HAP-1 (cell line): ENCODE measurements around the gene CTSS.

Experiments used
- DNase-seq, 2 experiments: peaks; one replicate each; pipeline ENCODE4 v3.0.0-alpha.2; 2016 to 2020; ENCODE audit warnings: low spot score in 2 of 2
- H3K27me3 ChIP-seq: fragments of 250-450 bp; sonication (Bioruptor Pico); 2 replicates; pipeline ENCODE4 v1.5.1; 2020; ENCODE audit warnings: low read depth, mild to moderate bottlenecking, moderate library complexity
- H3K36me3 ChIP-seq: fragments of 250-450 bp; sonication (Bioruptor Pico); replicated peaks from 2 replicates; pipeline ENCODE4 v1.5.1; 2020; ENCODE audit warnings: mild to moderate bottlenecking
- H3K4me1 ChIP-seq: fragments of 250-450 bp; sonication (Bioruptor Pico); 2 replicates; pipeline ENCODE4 v1.5.1; 2020; ENCODE audit warnings: mild to moderate bottlenecking
- H3K4me3 ChIP-seq: fragments of 250-450 bp; sonication (Bioruptor Pico); 2 replicates; pipeline ENCODE4 v1.5.1; 2020; ENCODE audit warnings: mild to moderate bottlenecking, moderate library complexity
- H3K9me3 ChIP-seq: fragments of 250-450 bp; sonication (Bioruptor Pico); 2 replicates; pipeline ENCODE4 v1.5.1; 2020; ENCODE audit warnings: mild to moderate bottlenecking, moderate library complexity
- in situ Hi-C: fragments of 300-500 bp; cut with MboI; formaldehyde crosslinking; loops from 3 replicates; pipeline ENCODE4 v1.14.3; 2020; ENCODE audit warnings: low sequenced_read_pairs, inconsistent platforms, mixed read lengths

The CTSS gene

DNA sequence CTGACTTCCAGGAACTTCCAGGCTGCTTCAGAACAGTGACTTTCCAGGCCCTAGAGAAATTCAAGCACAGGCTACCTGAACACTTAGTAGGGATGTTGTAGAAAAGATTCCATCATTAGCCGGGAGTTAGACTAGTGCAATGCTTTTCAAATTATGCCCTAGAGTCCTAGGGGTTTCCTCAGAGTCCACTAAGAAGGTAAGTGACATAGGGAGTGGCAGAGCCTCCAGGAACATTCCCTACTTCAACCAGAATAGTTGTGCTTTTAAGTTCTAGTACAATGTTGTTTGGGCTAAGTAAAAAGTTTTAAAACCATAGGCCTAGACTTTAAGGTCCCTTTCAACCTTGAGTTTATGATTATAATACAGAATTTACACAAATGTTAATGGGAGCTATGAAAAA, 59.5 kb downstream of the CTSS start:
- in situ Hi-C loops, result no loop called here
- no peaks in the 10 kb centered on the region for H3K9me3 ChIP-seq
- H3K4me3 ChIP-seq, result no peak overlapping the region
- no peaks in the 10 kb centered on the region for H3K36me3 ChIP-seq
- no peaks in the 10 kb centered on the region; the same call in 1 of the 2 replicates for H3K4me1 ChIP-seq
- no peaks in the 10 kb centered on the region for H3K27me3 ChIP-seq
- DNase-seq, result no peak

DNA sequence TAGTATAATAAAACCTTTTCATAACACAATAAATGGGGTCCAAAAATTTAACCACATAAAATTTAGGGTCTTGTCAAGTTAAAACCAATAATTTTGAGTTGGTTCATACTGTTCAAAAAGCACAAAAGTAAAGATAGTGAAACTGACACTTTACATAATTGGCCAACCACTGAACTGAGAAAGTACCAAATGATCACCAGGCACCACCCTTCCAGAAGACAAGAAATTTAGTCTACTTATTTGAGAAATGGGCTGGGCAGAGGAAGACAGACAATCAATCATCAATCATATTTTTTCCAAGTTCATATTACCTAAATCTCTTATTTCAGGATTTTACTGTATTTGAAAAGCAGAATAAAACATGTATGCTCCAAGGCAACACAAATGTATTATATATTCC, 62.2 kb downstream of the CTSS start:
- H3K9me3 ChIP-seq, result no peaks in the 10 kb centered on the region
- no peak overlapping the region for H3K4me3 ChIP-seq
- peaks cover 3% of the 10 kb centered on the region; the same call in 1 of the 2 replicates for H3K27me3 ChIP-seq
- in situ Hi-C loops, result no loop called here
- H3K36me3 ChIP-seq, result no peaks in the 10 kb centered on the region
- no peak for DNase-seq
- H3K4me1 ChIP-seq, result no peaks in the 10 kb centered on the region; the same call in 1 of the 2 replicates

DNA sequence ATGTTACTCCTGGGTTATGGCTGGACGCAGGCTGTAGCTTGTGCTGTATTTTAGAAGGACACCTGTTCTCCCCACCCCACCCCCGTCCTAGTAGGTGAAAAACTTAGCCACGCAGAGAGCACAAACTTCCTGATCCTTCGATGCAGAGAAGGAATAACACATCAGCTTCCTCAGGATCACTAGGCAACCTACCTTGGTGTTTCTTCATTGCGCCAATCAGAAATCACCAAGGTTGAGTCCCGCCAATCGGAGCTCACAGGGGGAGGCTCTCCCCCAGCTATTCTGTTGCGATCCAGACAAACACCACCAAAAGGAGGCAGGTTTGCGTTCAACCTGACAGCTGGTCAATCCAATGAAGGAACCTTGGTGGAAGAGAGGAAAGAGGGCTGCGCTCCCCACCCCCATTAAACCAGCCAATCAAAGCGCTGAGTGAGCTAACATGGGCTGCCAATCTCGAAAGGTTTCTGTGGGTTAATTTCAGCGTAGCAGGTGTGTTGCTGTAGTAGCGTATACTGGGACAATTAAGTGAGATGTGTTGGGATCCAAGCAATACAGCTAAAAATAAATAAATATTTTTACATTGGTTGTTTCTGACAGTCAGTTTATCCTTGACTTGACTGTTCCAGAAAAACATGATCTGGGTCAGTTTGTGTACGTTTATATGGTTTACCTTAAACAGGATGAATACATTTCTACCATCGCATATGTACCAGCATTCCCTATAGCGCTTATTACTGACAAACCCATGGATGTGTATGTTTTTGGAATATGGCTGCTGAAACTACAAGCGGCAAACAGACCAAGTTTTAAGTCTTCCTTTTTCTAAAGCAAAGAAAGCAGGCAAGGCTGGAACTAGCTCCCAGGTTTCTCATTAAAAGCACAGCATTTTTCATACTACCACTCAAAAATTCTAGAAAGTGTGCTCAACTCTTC, 68.3 kb downstream of the CTSS start, which contains the start of gene GOLPH3L:
Gene GOLPH3L (minus strand): TSS at position 160 of the 933 bp plus-strand sequence. CDS start 2,316 bp downstream, outside the sequence.
- peak within 1 kb of the TSS; percentile 52 for H3K4me3 ChIP-seq
- peaks cover 18% of the 10 kb centered on the region for H3K36me3 ChIP-seq
- in situ Hi-C loops, result no loop called here
- peaks cover 8% of the 10 kb centered on the region for H3K4me1 ChIP-seq
- peak; percentile 96 to 98 for DNase-seq
- no peaks in the 10 kb centered on the region for H3K9me3 ChIP-seq
- peaks cover 3% of the 10 kb centered on the region; the same call in 1 of the 2 replicates for H3K27me3 ChIP-seq

DNA sequence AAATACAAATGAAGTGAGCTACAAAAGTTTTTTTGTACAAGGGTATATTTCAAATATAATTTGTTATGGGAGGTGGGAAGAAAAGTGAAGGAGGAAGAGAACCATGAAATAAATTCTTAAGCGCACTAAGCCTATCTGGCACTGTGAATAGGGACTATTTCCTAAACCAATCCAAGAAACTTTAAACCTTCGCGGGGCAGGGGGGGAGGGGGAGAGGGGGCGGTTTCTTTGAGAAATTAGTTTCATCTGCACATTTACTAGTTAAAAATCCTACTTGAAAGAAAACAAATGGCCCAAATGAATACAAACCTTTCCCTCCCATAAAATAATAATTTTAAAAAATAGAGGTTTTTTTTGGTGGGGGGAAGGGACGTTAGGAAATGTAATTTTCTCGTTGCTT, 69.0 kb downstream of the CTSS start:
- peak in 1 of 2 experiments; percentile 28 for DNase-seq

DNA sequence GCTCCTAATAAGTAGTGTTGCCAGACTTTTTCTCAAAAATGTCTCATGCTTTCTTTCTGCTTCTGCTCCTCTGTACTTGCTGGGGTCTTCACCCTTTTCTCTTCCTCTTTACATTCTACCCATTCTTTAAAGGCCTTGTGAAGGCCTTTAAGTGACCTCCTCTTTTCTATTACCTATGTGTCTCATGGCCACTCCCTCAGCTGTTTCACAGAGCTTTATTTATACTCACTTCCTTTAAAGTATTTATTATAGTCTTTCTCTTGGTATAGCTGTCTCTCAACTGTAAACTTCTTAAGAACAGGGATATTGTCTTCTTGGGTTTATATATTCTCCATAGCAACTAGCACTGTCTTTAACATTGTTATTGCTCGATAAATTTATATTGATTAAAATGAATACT, 69.4 kb downstream of the CTSS start:
- DNase-seq, result no peak
- H3K36me3 ChIP-seq, result peaks cover 20% of the 10 kb centered on the region
- in situ Hi-C loops, result no loop called here

More for the DNA sequence above, 69.0 kb downstream of the CTSS start:
- Histone ChIP-seq H3K9me3 (no peaks in the 10 kb centered on the region), H3K4me3 (peak overlapping the region; percentile 52), H3K4me1 (peaks cover 8% of the 10 kb centered on the region), H3K27me3 (peaks cover 3% of the 10 kb centered on the region; the same call in 1 of the 2 replicates), H3K36me3 (peaks cover 20% of the 10 kb centered on the region)
- in situ Hi-C loops, result no loop called here

DNA sequence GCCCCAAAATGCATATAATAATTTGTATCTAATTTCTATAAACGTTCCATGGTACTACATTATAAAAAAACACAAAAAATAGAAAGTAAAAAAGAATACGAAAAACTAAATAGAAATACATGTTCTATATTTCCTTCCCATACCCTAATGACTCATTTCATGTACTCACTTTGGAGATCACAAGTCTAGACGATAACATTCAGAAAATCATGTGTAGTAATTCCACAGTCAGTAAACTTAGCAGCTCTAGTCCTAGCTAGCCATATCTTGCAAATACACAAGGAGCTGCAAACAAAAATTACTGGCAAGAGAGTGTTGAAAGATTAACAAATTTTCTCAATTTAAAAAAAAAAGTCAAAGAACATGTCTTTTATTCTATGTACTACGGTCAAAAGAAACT, 70.0 kb downstream of the CTSS start:
- peak overlapping the region; percentile 52 for H3K4me3 ChIP-seq
- DNase-seq, result no peak

More for the DNA sequence above, 69.4 kb downstream of the CTSS start:
- Histone ChIP-seq H3K4me3 (peak overlapping the region; percentile 52), H3K4me1 (peaks cover 8% of the 10 kb centered on the region), H3K9me3 (no peaks in the 10 kb centered on the region), H3K27me3 (peaks cover 3% of the 10 kb centered on the region; the same call in 1 of the 2 replicates)

DNA sequence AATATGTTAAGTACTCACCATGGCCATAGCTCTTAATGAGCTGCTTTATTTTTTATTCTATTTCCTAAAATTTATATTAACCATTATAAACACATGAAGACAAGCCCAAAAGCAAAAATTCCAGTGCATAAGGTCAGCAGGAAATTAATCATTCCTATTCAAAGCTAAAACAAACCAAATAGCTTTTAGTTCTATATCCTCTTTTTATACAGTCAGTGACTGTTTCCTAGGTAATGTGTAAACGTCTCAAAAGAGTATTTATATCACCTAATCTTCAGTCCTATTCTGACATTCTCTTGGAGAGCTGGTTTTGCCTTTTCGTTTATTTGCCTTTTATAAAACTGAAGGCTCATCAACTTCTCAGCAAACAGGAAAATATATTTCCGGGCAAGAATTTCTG, 72.9 kb downstream of the CTSS start:
- H3K27me3 ChIP-seq, result no peaks in the 10 kb centered on the region
- H3K4me3 ChIP-seq, result no peak overlapping the region
- DNase-seq, result no peak
- no peaks in the 10 kb centered on the region for H3K9me3 ChIP-seq
- peaks cover 8% of the 10 kb centered on the region for H3K4me1 ChIP-seq
- H3K36me3 ChIP-seq, result peaks cover 26% of the 10 kb centered on the region
- in situ Hi-C loops, result no loop called here

More for the DNA sequence above, 70.0 kb downstream of the CTSS start:
- Histone ChIP-seq H3K9me3 (no peaks in the 10 kb centered on the region), H3K27me3 (peaks cover 3% of the 10 kb centered on the region; the same call in 1 of the 2 replicates), H3K4me1 (peaks cover 8% of the 10 kb centered on the region), H3K36me3 (peaks cover 20% of the 10 kb centered on the region)
- in situ Hi-C loops, result no loop called here

DNA sequence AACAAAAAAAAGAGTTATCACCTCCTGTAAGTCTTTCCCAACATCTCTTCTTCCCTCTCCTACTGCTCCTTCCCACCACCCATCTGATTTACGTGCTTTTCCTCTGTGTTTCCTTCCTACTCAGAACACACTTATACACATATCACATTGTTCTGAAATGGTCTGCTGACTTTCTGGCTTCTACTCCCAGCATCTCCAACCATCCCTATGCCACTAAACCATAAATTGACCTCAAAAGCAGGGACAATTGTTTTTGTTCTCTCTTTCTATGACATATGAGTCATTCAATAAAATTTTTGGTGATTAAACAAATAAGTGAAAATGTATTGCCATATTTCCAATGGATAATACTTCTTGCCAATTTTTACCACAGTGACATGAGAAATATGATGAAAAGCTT, 76.8 kb downstream of the CTSS start:
- no peak for DNase-seq
- H3K4me3 ChIP-seq, result no peak overlapping the region
- no peaks in the 10 kb centered on the region for H3K4me1 ChIP-seq
- no peaks in the 10 kb centered on the region for H3K27me3 ChIP-seq
- in situ Hi-C loops, result no loop called here
- H3K36me3 ChIP-seq, result peaks cover 21% of the 10 kb centered on the region
- H3K9me3 ChIP-seq, result no peaks in the 10 kb centered on the region

DNA sequence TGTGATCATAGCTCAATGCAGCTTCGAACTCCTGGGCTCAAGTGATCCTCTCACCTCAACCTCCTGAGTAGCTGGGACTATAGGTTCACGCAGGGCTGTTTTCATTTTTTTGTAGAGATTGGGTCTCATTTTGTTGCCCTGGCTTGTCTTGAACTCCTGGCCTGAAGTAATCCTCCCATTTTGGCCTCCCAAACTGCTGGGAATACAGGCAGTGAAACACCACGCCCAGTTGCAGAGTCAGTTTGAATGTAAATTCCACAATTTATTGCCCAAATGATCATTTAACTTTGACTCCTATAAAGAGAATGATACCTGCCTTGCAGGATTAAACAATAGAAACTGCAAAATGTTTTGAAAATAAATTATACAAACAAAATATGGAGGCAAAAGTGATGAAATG, 79.3 kb downstream of the CTSS start:
- in situ Hi-C loops, result no loop called here
- Histone ChIP-seq H3K27me3 (no peaks in the 10 kb centered on the region), H3K36me3 (peaks cover 15% of the 10 kb centered on the region), H3K4me3 (no peak overlapping the region), H3K9me3 (no peaks in the 10 kb centered on the region), H3K4me1 (no peaks in the 10 kb centered on the region)
- DNase-seq, result no peak

DNA sequence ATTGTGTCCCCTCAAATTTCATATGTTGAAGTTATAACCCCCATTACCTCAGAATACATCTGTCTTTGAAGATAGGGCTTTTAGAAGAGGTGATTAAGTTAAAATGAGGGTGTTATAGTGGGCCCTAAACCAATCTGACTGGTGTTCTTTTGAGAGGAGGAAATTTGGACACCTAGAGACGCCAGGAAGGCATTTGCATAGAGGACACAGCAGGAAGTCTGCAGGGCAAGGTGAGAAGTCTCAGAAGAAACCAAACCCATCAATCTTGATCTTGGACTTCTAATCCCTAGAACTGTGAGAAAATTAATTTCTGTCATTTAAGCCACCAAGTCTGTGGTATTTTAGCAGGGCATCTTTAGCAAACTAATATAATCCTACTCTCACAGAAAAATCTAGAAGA, 81.7 kb downstream of the CTSS start:
- DNase-seq, result no peak
- in situ Hi-C loops, result no loop called here
- Histone ChIP-seq H3K4me1 (no peaks in the 10 kb centered on the region), H3K9me3 (no peaks in the 10 kb centered on the region), H3K4me3 (no peak overlapping the region), H3K27me3 (no peaks in the 10 kb centered on the region), H3K36me3 (peaks cover 16% of the 10 kb centered on the region)
